ENCODE measurements around the gene USP1.

Gene USP1

DNA sequence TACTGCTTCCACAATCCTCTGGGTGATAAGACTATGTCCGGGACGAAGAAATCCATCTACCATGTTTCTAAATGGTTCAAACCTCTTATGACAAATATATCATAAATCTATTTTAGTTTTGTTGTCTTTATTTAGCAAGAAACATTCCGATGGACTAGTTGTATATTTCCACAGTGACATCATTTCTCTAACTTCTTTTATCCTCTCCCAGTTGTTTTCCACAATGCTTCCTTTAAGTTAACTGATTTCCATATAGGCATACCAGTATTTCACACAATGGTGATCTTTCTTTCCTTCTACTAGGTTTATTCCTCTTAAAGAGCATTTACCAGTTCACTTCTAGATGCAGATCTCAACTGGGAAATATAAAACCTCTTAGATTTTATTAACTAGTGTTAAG lies 44.8 kb downstream of the USP1 start:
- no peak for DNase-seq (ENCODE audit: low read depth in 2 of 3, low spot score in 1 of 3)

DNA sequence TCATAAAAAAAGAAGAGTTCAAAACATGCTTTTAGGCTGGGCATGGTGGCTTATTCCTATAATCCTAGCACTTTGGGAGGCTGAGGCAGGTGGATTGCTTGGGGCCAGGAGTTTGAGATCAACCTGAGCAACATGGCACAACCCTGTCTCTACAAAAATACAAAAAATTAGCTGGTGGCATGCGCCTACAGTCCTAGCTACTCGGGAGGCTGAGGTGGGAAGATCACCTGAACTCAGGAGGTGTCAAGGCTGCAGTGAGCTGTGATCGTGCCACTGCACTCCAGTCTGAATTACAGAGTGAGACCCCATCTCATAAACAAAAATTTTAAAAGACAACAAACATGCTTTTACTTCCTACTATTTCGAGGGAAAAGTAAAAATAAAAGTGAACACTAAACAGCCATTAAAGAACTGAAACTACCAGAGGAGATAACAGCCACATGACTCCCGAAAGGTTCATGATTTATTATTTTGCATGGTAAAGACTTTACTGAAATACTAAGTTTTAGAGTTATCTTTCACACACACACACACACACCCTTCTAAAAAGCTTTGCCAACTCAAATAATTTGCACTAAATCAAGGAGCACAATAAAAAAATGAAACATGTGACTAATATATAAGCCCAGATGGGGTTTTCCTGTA lies 48.1 kb downstream of the USP1 start:
- DNase-seq (ENCODE audit: low read depth in 2 of 3, low spot score in 1 of 3), result no peak

DNA sequence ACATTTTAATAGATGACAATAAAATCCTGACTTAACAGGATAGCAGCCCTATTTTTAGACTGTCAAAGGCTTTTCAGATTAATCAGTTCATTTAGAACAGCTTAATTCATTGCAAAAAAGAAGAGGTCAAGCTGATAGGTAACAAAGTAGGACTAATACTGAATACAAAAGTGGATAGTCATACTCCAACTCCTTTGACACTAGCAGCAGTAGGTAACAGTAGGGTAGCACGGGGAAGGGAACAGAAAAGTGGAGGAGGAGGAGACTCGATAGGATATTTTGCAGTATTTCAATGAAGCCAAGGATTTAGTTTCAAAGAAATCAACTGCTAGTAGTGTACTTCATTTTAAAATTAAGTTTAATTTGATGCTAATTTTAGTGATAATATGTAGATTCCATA lies 51.1 kb downstream of the USP1 start:
- no peak for DNase-seq (ENCODE audit: low read depth in 2 of 3, low spot score in 1 of 3)

DNA sequence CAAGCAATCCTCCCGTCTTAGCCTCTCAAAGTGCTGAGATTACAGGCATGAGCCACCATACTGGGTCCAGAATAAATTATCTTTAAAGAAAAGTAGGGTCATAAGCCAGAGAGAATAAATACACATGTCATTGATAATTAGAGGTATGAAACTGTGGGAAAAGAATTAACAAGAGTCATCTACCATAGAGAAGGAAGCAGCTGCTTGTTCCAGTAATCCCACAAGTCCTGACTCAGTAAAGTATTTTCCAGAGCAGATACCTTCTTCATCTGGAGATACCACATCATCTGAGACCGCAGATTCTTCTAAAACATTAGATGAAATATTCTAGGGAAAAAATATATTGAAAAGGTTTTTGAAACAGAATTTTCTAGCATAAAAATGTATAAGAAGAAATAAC lies 55.7 kb downstream of the USP1 start:
- no peak for DNase-seq (ENCODE audit: low read depth in 2 of 3, low spot score in 1 of 3)

DNA sequence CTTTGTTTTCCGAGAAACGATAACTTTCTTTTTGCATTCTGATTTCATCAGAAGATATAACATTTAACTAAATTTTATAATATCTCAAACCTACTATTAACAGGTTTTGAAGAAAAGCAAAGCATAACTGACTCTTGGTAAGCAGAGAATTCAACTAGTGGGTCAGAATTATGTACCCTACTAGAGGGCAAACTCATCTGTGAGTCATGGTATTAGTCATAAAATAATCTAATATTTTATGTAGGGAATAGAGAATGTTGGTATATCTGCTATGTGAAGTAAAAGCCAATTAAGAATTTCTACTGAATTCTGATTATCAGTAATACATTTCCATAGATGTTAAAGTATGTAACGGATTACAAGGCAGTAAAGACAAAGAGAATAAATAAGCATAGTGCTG lies 56.8 kb downstream of the USP1 start:
- no peak for DNase-seq (ENCODE audit: low read depth in 2 of 3, low spot score in 1 of 3)

DNA sequence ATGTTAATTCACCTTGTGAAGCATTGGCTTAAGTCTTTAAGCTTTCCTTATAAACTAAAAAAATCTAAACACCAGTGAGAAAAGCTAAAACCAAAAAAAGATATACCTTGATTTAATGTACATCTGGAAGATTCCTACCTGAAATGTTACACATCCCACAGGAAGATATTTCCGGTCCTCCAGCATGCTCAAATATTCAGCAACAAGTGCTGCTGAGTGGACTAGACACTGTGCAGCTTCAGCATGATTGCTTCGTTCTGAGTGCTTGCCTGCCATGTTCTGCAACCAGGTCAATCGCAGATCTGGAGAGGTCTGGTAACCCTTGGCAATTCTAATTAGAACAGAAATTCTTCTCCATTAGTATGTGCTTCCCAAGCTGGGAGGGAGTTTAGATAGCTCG lies 57.3 kb downstream of the USP1 start:
- DNase-seq (ENCODE audit: low read depth in 2 of 3, low spot score in 1 of 3), result no peak

DNA sequence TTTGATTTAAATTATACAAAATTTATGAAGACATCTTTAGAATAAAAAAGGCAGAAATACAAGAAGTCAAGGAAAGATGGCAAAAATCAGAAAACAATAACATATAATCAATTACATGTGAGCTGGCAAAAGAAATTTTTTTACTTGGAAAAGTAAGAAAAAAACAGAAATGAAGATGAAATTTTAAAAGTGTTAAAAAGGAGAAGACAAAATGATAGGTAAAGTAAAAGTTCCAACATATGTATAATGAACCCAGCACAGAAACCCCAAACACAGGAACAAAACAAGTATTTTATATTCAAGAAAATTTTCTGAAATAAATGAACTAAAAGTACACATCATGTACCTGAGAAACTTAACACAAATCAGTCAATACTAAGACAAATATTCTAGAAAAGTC lies 63.4 kb downstream of the USP1 start:
- DNase-seq (ENCODE audit: low read depth in 2 of 3, low spot score in 1 of 3), result no peak

All from stimulated activated CD4-positive, alpha-beta T cell treated with anti-CD3 and anti-CD28 coated beads, Interleukin-12 subunit alpha, Interleukin-12 subunit beta, amount 100 ng/mL, for 48 hours (primary cell).